ENCODE results near the gene SCN9A. TPM values are rescaled to one million over a fixed set of nuclear protein-coding genes. Genes with fewer than 3 reads are reported as not detected.

Gene SCN9A
- total and polyA plus RNA-seq, 2 of the 4 experiments (the other 2 are of a cell fraction): 40.1 to 135 TPM

GRCh38 chr2:166372046-166372445 is 3.7 kb downstream of the SCN9A start:
- BruUV-seq (replicated peaks): no TSS peak
- H3K36me3 ChIP-seq (ENCODE audit: control insufficient read depth, insufficient read depth, low read length): no peaks in the 10 kb centered on the region
- H3K4ac ChIP-seq (ENCODE audit: low read depth, low read length): peak overlapping the region; percentile 88; the same call in 1 of the 2 replicates
- peak overlapping the region; percentile 52; the same call in 1 of the 2 replicates for H4K5ac ChIP-seq (ENCODE audit: low read depth, low read length)
- H2AFZ ChIP-seq (replicated peaks; ENCODE audit: low read length, poor library complexity): no peak overlapping the region
- peak; percentile 8 for ATAC-seq (ENCODE audit: low read depth)
- peak overlapping the region; percentile 90 for H2BK120ac ChIP-seq (ENCODE audit: low read depth, low read length)
- peak overlapping the region; percentile 46; the same call in 1 of the 2 replicates for H4K91ac ChIP-seq (ENCODE audit: insufficient read depth, low read depth, low read length)
- peak overlapping the region in 1 of 2 experiments; percentile 30; a peak in 3 of 4 replicates for H4K8ac ChIP-seq (ENCODE audit: low read depth in 2 of 2, low read length in 2 of 2)
- H2AK9ac ChIP-seq (replicated peaks; ENCODE audit: low read depth, low read length, poor library complexity): no peak overlapping the region
- in situ Hi-C loops (cut with MboI; ENCODE audit: low sequenced_read_pairs): no loop called here
- peak overlapping the region; percentile 92 for H2BK20ac ChIP-seq (ENCODE audit: low read depth, low read length)
- H2BK15ac ChIP-seq (ENCODE audit: low read depth, low read length): peak overlapping the region; percentile 59; the same call in 1 of the 3 replicates
- peaks cover 7% of the 10 kb centered on the region for H3K4me1 ChIP-seq (ENCODE audit: control insufficient read depth, insufficient read depth, low read length)
- intact Hi-C loops (cut with micrococcal nuclease): loop anchor here (5.0 kb wide), 1 partner anchor 80 kb away; no protein-coding TSS in a partner anchor
- peak overlapping the region; percentile 86; the same call in 1 of the 2 replicates for H3K18ac ChIP-seq (ENCODE audit: low read depth, low read length)
- POLR2A ChIA-PET (ENCODE audit: unreplicated experiment): no interaction called here
- H3K9me1 ChIP-seq (ENCODE audit: insufficient read depth, low read length): no peaks in the 10 kb centered on the region; the same call in 1 of the 2 replicates
- H3K4me2 ChIP-seq (ENCODE audit: low read depth, low read length): peak overlapping the region; percentile 67; the same call in 1 of the 2 replicates
- H3K9ac ChIP-seq (ENCODE audit: low read depth, low read length): no peak overlapping the region
- no peak overlapping the region for H3K27ac ChIP-seq (ENCODE audit: insufficient read depth, low read length)
- no peak overlapping the region for H3K4me3 ChIP-seq (ENCODE audit: insufficient read depth, low read depth, low read length)
- peak overlapping the region; percentile 72; the same call in 1 of the 2 replicates for H3K56ac ChIP-seq (ENCODE audit: extremely low read depth, insufficient read depth, low read length)
- CTCF ChIA-PET: interaction anchor here (0.6 kb wide), 1 partner anchor 9 kb away, joined by 3 read pairs; no protein-coding TSS in a partner anchor
- WGBS, 2 experiments (ENCODE audit: extremely low coverage in 2 of 2, insufficient read length in 1 of 2): no CpG with 5 or more reads among the region's 2 CpGs
- peak; percentile 72 for DNase-seq
- dilution Hi-C loops (cut with HindIII; ENCODE audit: low sequenced_read_pairs, unreplicated experiment): no loop called here
- peak overlapping the region; percentile 3; the same call in 1 of the 2 replicates for H2AK5ac ChIP-seq (ENCODE audit: low read depth, low read length)
- peak overlapping the region; percentile 51 for H3K14ac ChIP-seq (replicated peaks; ENCODE audit: low read depth, low read length)
- H4K20me1 ChIP-seq (ENCODE audit: insufficient read depth, low read length): no peaks in the 10 kb centered on the region
- H3K23ac ChIP-seq (ENCODE audit: low read depth, low read length): peak overlapping the region; percentile 63; the same call in 1 of the 2 replicates
- peak overlapping the region; percentile 98 for H2BK5ac ChIP-seq (ENCODE audit: low read depth, low read length, poor library complexity, severe bottlenecking)
- TF ChIP-seq CHD1 (IDR thresholded peaks at IDR 0.05; ENCODE audit: low read depth, low read length) (no peak), RCOR1 (IDR thresholded peaks at IDR 0.05; ENCODE audit: insufficient replicate concordance, low read length) (no peak), POLR2A (IDR thresholded peaks at IDR 0.05; ENCODE audit: low read depth, low read length) (no peak), MXI1 (IDR thresholded peaks at IDR 0.05; ENCODE audit: borderline replicate concordance, low read depth, low read length) (no peak), MAFK (IDR thresholded peaks at IDR 0.05; ENCODE audit: low read depth, low read length) (no peak), RFX5 (IDR thresholded peaks at IDR 0.05; ENCODE audit: low read depth, low read length) (no peak), CEBPB (IDR thresholded peaks at IDR 0.05; ENCODE audit: low read depth, low read length) (no peak; the same call in 1 of the 2 replicates), BHLHE40 (IDR thresholded peaks at IDR 0.05; ENCODE audit: low read depth, low read length) (no peak)
- TF ChIP-seq, protein P1, sequence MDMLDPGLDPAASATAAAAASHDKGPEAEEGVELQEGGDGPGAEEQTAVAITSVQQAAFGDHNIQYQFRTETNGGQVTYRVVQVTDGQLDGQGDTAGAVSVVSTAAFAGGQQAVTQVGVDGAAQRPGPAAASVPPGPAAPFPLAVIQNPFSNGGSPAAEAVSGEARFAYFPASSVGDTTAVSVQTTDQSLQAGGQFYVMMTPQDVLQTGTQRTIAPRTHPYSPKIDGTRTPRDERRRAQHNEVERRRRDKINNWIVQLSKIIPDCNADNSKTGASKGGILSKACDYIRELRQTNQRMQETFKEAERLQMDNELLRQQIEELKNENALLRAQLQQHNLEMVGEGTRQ (IDR thresholded peaks at IDR 0.05; ENCODE audit: low read depth, low read length): no peak
- H3K79me1 ChIP-seq (ENCODE audit: low read depth in 1 of 2, low read length in 2 of 2): peaks cover 9 to 36% of the 10 kb centered on the region in 2 experiments
- H3K27me3 ChIP-seq (ENCODE audit: control insufficient read depth, insufficient read depth, low read length): no peaks in the 10 kb centered on the region
- H3K9me3 ChIP-seq (ENCODE audit: control insufficient read depth, insufficient read depth, low read length): no peaks in the 10 kb centered on the region
